ENCODE results near the gene PIGK. TPM values are rescaled to one million over a fixed set of nuclear protein-coding genes. Genes with fewer than 3 reads are reported as not detected.

PIGK gene
- total and polyA plus RNA-seq, 10 of the 15 experiments (the other 5 are each of a cell fraction or from before 2014, with no cell fraction given), result 9.1 to 27.4 (median 16.9) TPM

DNA sequence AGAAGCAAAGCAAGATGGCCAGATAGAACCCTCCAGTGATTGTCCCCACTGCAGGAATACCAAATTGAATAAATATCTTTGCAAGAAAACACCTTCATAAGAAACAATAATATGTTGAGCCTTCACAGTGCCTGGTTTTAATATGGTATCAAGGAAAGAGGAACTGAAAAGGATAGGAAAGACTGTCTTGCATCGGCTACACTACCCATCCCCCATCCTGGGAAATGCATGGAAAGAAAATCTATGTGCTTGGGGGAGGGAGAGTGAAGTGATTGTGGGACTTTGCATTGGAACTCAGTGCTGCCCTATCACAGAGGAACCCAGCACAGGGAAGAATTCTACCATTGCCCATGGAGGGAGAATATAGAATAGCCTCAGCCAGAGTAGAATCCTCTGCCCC lies 34.0 kb upstream of the PIGK start:
- Histone ChIP-seq H4K20me1 (ENCODE audit: control insufficient read depth, insufficient read depth) (no peaks in the 10 kb centered on the region), H3K4me3 (no peak overlapping the region), H3K79me2 (ENCODE audit: control insufficient read depth, insufficient read depth, low read length) (no peaks in the 10 kb centered on the region), H3K9me3 (replicated peaks; ENCODE audit: control insufficient read depth, insufficient read depth, low read length) (no peaks in the 10 kb centered on the region; the same call in 1 of the 3 replicates), H3K27me3 (replicated peaks in 1 of 2; ENCODE audit: control insufficient read depth in 2 of 2, insufficient read depth in 2 of 2, low read length in 1 of 2) (no peaks in the 10 kb centered on the region), H3K9ac (ENCODE audit: control insufficient read depth, insufficient read depth, low read length) (no peak overlapping the region), H3K4me2 (ENCODE audit: control insufficient read depth, insufficient read depth) (no peak overlapping the region), H3K36me3 (ENCODE audit: control insufficient read depth in 2 of 2, insufficient read depth in 2 of 2, low read length in 1 of 2) (no peaks in the 10 kb centered on the region), H2AFZ (ENCODE audit: control insufficient read depth, low read depth, low read length) (no peak overlapping the region), H3K27ac (ENCODE audit: control insufficient read depth, insufficient read depth) (no peak overlapping the region), H3K4me1 (ENCODE audit: control insufficient read depth, insufficient read depth, low read length) (no peaks in the 10 kb centered on the region)
- TF ChIP-seq YBX1 (IDR thresholded peaks at IDR 0.05) (no peak), NRF1 (conservative IDR thresholded peaks at IDR 0.05; ENCODE audit: low read depth, low read length) (no peak), SREBF2 (IDR thresholded peaks at IDR 0.05; ENCODE audit: low read length) (no peak), MEF2B (IDR thresholded peaks at IDR 0.05; ENCODE audit: partially characterized antibody, poor library complexity, severe bottlenecking) (no peak), EP300 (IDR thresholded peaks at IDR 0.05; ENCODE audit: borderline replicate concordance in 1 of 2, control insufficient read depth in 1 of 2, low read depth in 2 of 2, low read length in 2 of 2) (no peak), NFYA (IDR thresholded peaks at IDR 0.05; ENCODE audit: borderline replicate concordance, low read depth, low read length) (no peak), SREBF1 (IDR thresholded peaks at IDR 0.05; ENCODE audit: low read length) (no peak), IRF4 (IDR thresholded peaks at IDR 0.05; ENCODE audit: low read depth, low read length) (no peak), SIX5 (IDR thresholded peaks at IDR 0.05; ENCODE audit: low read depth, low read length, severe bottlenecking) (no peak)
- TF ChIP-seq, protein P1, sequence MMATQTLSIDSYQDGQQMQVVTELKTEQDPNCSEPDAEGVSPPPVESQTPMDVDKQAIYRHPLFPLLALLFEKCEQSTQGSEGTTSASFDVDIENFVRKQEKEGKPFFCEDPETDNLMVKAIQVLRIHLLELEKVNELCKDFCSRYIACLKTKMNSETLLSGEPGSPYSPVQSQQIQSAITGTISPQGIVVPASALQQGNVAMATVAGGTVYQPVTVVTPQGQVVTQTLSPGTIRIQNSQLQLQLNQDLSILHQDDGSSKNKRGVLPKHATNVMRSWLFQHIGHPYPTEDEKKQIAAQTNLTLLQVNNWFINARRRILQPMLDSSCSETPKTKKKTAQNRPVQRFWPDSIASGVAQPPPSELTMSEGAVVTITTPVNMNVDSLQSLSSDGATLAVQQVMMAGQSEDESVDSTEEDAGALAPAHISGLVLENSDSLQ (IDR thresholded peaks at IDR 0.05), result no peak
- TF ChIP-seq, protein P2, sequence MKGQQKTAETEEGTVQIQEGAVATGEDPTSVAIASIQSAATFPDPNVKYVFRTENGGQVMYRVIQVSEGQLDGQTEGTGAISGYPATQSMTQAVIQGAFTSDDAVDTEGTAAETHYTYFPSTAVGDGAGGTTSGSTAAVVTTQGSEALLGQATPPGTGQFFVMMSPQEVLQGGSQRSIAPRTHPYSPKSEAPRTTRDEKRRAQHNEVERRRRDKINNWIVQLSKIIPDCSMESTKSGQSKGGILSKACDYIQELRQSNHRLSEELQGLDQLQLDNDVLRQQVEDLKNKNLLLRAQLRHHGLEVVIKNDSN (IDR thresholded peaks at IDR 0.05; ENCODE audit: borderline replicate concordance, extremely low read length, insufficient read depth, low read depth, low read length), result no peak
- TF ChIP-seq, protein P3, sequence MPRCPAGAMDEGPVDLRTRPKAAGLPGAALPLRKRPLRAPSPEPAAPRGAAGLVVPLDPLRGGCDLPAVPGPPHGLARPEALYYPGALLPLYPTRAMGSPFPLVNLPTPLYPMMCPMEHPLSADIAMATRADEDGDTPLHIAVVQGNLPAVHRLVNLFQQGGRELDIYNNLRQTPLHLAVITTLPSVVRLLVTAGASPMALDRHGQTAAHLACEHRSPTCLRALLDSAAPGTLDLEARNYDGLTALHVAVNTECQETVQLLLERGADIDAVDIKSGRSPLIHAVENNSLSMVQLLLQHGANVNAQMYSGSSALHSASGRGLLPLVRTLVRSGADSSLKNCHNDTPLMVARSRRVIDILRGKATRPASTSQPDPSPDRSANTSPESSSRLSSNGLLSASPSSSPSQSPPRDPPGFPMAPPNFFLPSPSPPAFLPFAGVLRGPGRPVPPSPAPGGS (IDR thresholded peaks at IDR 0.05; ENCODE audit: borderline replicate concordance, insufficient read depth, low read depth, low read length, poor library complexity, severe bottlenecking), result no peak
- TF ChIP-seq, protein P4, sequence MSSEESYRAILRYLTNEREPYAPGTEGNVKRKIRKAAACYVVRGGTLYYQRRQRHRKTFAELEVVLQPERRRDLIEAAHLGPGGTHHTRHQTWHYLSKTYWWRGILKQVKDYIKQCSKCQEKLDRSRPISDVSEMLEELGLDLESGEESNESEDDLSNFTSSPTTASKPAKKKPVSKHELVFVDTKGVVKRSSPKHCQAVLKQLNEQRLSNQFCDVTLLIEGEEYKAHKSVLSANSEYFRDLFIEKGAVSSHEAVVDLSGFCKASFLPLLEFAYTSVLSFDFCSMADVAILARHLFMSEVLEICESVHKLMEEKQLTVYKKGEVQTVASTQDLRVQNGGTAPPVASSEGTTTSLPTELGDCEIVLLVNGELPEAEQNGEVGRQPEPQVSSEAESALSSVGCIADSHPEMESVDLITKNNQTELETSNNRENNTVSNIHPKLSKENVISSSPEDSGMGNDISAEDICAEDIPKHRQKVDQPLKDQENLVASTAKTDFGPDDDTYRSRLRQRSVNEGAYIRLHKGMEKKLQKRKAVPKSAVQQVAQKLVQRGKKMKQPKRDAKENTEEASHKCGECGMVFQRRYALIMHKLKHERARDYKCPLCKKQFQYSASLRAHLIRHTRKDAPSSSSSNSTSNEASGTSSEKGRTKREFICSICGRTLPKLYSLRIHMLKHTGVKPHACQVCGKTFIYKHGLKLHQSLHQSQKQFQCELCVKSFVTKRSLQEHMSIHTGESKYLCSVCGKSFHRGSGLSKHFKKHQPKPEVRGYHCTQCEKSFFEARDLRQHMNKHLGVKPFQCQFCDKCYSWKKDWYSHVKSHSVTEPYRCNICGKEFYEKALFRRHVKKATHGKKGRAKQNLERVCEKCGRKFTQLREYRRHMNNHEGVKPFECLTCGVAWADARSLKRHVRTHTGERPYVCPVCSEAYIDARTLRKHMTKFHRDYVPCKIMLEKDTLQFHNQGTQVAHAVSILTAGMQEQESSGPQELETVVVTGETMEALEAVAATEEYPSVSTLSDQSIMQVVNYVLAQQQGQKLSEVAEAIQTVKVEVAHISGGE (CRISPR knock-in tag; IDR thresholded peaks at IDR 0.05), result no peak
- ChIA-PET SMC1A (ENCODE audit: uncharacterized antibody, unreplicated experiment) (no interaction called here), POLR2A (no interaction called here), RAD21 (ENCODE audit: unreplicated experiment) (no interaction called here), CTCF (no interaction called here)
- intact Hi-C loops (cut with micrococcal nuclease; ENCODE audit: unreplicated experiment) (no loop called here), in situ Hi-C loops (cut with MboI) (no loop called here)
- BruUV-seq (replicated peaks), result no TSS peak
- DNase-seq (ENCODE audit: low read depth, low spot score), result no peak
- WGBS (ENCODE audit: insufficient coverage, insufficient replicate concordance, low lambda C conversion rate, missing lambda C conversion rate), result 0% methylated on average over 1 of the region's 1 CpG
- FAIRE-seq, result no peak
- no peak for ATAC-seq

Measured in GM12878 (cell line).